HepG2 (cell line): ENCODE measurements around the gene CBR4. TPM values are rescaled to one million over a fixed set of nuclear protein-coding genes. Genes with fewer than 3 reads are reported as not detected.

ENCODE experiments used
- ETV6 ChIP-seq: sonication (generic); formaldehyde crosslinking; conservative IDR thresholded peaks from 2 replicates; pipeline ENCODE4 v1.4.0; 2020; ENCODE audit warnings: missing genetic modification reagents
- GATA4 ChIP-seq: sonication (generic); IDR thresholded peaks from 2 replicates; pipeline ENCODE4 v1.6.1; 2016; ENCODE audit warnings: antibody characterized with exemption, low read depth, borderline replicate concordance
- GPN1 ChIP-seq: sonication (generic); formaldehyde crosslinking; IDR thresholded peaks from 2 replicates; pipeline ENCODE4 v1.5.1; 2020; ENCODE audit warnings: missing genetic modification reagents, borderline replicate concordance
- HHEX ChIP-seq: IDR thresholded peaks from 2 replicates; pipeline ENCODE4 v1.6.1; 2016; ENCODE audit warnings: control low read depth
- HNRNPUL1 ChIP-seq: fragments of 200-400 bp; formaldehyde crosslinking; IDR thresholded peaks from 2 replicates; pipeline ENCODE4 v1.6.1; 2017; ENCODE audit warnings: low read depth, mild to moderate bottlenecking, low read length, moderate library complexity
- HOXA7 ChIP-seq: sonication (generic); formaldehyde crosslinking; IDR thresholded peaks from 2 replicates; pipeline ENCODE4 v1.8.1; 2022; ENCODE audit warnings: mild to moderate bottlenecking, missing genetic modification reagents, moderate library complexity
- IRF2 ChIP-seq: IDR thresholded peaks from 2 replicates; pipeline ENCODE4 v1.6.1; 2018; ENCODE audit warnings: missing genetic modification reagents, missing compliant biosample characterization
- MEIS2 ChIP-seq: sonication (generic); formaldehyde crosslinking; IDR thresholded peaks from 2 replicates; pipeline ENCODE4 v1.9.0; 2021; ENCODE audit warnings: mild to moderate bottlenecking, missing genetic modification reagents
- MYC ChIP-seq: sonication (generic); formaldehyde crosslinking; IDR thresholded peaks from 2 replicates; pipeline ENCODE4 v1.9.0; 2021; ENCODE audit warnings: missing genetic modification reagents, borderline replicate concordance
- NFE2 ChIP-seq: sonication (generic); formaldehyde crosslinking; IDR thresholded peaks from 2 replicates; pipeline ENCODE4 v1.4.0; 2020; ENCODE audit warnings: missing genetic modification reagents
- NFIB ChIP-seq: sonication (generic); formaldehyde crosslinking; IDR thresholded peaks from 2 replicates; pipeline ENCODE4 v1.9.0; 2021; ENCODE audit warnings: missing genetic modification reagents, mild to moderate bottlenecking, borderline replicate concordance
- NFKB2 ChIP-seq: sonication (generic); formaldehyde crosslinking; IDR thresholded peaks from 2 replicates; pipeline ENCODE4 v1.4.0; 2020; ENCODE audit warnings: missing genetic modification reagents, borderline replicate concordance
- NFYC ChIP-seq: IDR thresholded peaks from 2 replicates; pipeline ENCODE4 v1.6.1; 2016; ENCODE audit warnings: missing genetic modification reagents, missing compliant biosample characterization
- REXO4 ChIP-seq: sonication (generic); formaldehyde crosslinking; IDR thresholded peaks from 2 replicates; pipeline ENCODE4 v1.8.0; 2022; ENCODE audit warnings: missing genetic modification reagents, mild to moderate bottlenecking, borderline replicate concordance
- ZBTB42 ChIP-seq: sonication (generic); formaldehyde crosslinking; IDR thresholded peaks from 2 replicates; pipeline ENCODE4 v1.5.0; 2020; ENCODE audit warnings: mild to moderate bottlenecking, missing genetic modification reagents
- ZFP36L2 ChIP-seq: sonication (generic); formaldehyde crosslinking; IDR thresholded peaks from 2 replicates; pipeline ENCODE4 v1.4.0; 2020; ENCODE audit warnings: missing genetic modification reagents
- ZKSCAN1 ChIP-seq: fragments of 150-350 bp; IDR thresholded peaks from 2 replicates; pipeline ENCODE4 v1.6.1; 2014; ENCODE audit warnings: low read length
- ZNF235 ChIP-seq: sonication (generic); formaldehyde crosslinking; IDR thresholded peaks from 2 replicates; pipeline ENCODE4 v1.8.1; 2023; ENCODE audit warnings: mild to moderate bottlenecking, missing genetic modification reagents, borderline replicate concordance
- ZNF260 ChIP-seq: sonication (generic); formaldehyde crosslinking; IDR thresholded peaks from 2 replicates; pipeline ENCODE4 v1.4.0; 2020; ENCODE audit warnings: missing genetic modification reagents, low read depth, mild to moderate bottlenecking, borderline replicate concordance
- ZNF432 ChIP-seq: sonication (generic); formaldehyde crosslinking; IDR thresholded peaks from 2 replicates; pipeline ENCODE4 v1.5.0; 2020; ENCODE audit warnings: missing genetic modification reagents, mild to moderate bottlenecking, borderline replicate concordance
- ZNF468 ChIP-seq: sonication (generic); formaldehyde crosslinking; IDR thresholded peaks from 2 replicates; pipeline ENCODE4 v1.8.0; 2022; ENCODE audit warnings: mild to moderate bottlenecking, moderate library complexity, missing genetic modification reagents
- ZNF563 ChIP-seq: sonication (generic); formaldehyde crosslinking; IDR thresholded peaks from 2 replicates; pipeline ENCODE4 v1.8.0; 2022; ENCODE audit warnings: mild to moderate bottlenecking, moderate library complexity, missing genetic modification reagents
- ZNF703 ChIP-seq: sonication (generic); formaldehyde crosslinking; IDR thresholded peaks from 2 replicates; pipeline ENCODE4 v1.5.1; 2020; ENCODE audit warnings: missing genetic modification reagents, mild to moderate bottlenecking, moderate library complexity, borderline replicate concordance
- ZNF746 ChIP-seq: sonication (generic); formaldehyde crosslinking; IDR thresholded peaks from 2 replicates; pipeline ENCODE4 v1.8.0; 2022; ENCODE audit warnings: mild to moderate bottlenecking, missing genetic modification reagents
- polyA plus RNA-seq, 8 experiments: library from polyadenylated mRNA; depleted of rRNA in 3 of 8; stranded (reverse) in 7 of 8; unstranded in 1 of 8; fragments of >200 nt; fragmentation: Illumina TruSeq in 4 of 8; extraction: Trizol in 4 of 8; gene quantifications; 2 replicates each; pipeline versions ENCODE4 v1.2.1 to v1.2.3, GENCODE V29; 2011 to 2016; ENCODE audit warnings: low read depth in 4 of 8, missing spikeins in 1 of 8, mixed read lengths in 1 of 8; ENCODE audit not compliant: insufficient read depth in 1 of 8
- total RNA-seq, 5 experiments: library from RNA; depleted of rRNA; stranded (reverse); fragments of >200 nt; fragmentation: Illumina TruSeq; extraction: Trizol; gene quantifications; 2 replicates each; pipeline ENCODE4 v1.2.3, GENCODE V29; 2016; ENCODE audit warnings: low read depth in 1 of 5
- TF ChIP-seq, protein P1 (sequence below): sonication (generic); formaldehyde crosslinking; IDR thresholded peaks from 2 replicates; pipeline ENCODE4 v1.5.0; 2020; ENCODE audit warnings: missing genetic modification reagents
- TF ChIP-seq, protein P2 (sequence below): sonication (generic); formaldehyde crosslinking; conservative IDR thresholded peaks from 2 replicates; pipeline ENCODE4 v1.8.0; 2022; ENCODE audit warnings: missing genetic modification reagents
- TF ChIP-seq, protein P3 (sequence below): sonication (generic); formaldehyde crosslinking; IDR thresholded peaks from 2 replicates; pipeline ENCODE4 v1.8.0; 2022; ENCODE audit warnings: mild to moderate bottlenecking, missing genetic modification reagents, borderline replicate concordance

Gene CBR4
- total and polyA plus RNA-seq, 2 of the 13 experiments (the other 11 are each of a cell fraction or from before 2014, with no cell fraction given), result 7.3 to 20.7 TPM

DNA sequence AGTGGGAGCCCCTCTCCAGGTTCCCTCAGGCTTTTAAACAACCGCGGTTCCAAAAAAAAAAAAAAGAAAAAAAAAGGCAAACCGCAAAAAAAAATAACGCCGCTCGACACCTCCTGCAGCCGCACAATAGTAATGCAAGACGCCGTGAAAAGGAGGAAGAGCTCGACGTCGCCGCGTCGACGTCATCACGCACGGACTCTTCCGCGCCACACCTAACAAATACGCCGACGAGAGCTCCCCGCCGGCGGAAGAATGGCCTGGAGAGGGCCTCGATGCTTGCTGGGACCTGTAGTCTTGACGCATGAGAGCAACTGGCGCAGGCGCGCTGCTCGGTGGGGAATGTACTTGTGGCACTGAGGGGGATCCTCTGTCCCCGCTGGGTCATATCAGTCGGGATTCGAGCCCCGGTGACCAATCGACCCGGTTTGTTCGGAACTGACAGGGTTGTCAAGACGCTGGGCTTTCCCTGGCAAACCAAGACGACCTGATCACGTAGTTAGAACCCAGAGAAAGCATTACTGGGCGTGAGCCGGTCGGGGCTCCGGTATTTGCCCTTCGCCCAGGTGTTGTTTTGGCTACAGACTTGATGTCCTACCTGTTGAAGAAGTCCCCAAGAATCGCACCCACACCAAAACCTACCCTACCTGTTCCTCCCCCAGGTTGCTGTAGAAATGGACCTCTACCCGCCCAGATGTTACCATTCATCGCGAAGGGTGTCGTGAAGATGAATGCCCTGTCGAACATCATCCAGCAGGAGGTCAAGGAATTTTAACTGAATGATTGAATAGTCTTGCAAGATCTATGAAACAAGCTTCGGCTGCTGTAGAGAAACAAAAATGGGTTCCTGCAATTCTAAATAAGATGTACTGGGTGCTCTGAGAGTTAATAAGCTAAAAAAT is at the start of gene CBR4 (continued):
- TF ChIP-seq MEIS2 (CRISPR knock-in tag) (no peak), GATA4 (peak; percentile 59; the same call in 1 of the 2 replicates), HOXA7 (CRISPR knock-in tag) (no peak), ZNF468 (no peak), ZNF563 (CRISPR knock-in tag) (no peak; the same call in 1 of the 2 replicates), ETV6 (no peak), MYC (peak; percentile 21; the same call in 1 of the 2 replicates), NFKB2 (peak; percentile 20; the same call in 1 of the 2 replicates), ZNF432 (CRISPR knock-in tag) (no peak), NFYC (CRISPR knock-in tag) (peak; percentile 38; the same call in 1 of the 2 replicates), ZKSCAN1 (no peak), IRF2 (CRISPR knock-in tag) (peak; percentile 74; the same call in 1 of the 2 replicates), REXO4 (CRISPR knock-in tag) (no peak), ZNF235 (CRISPR knock-in tag) (0 out of 2 replicates have a peak, but pooled peaks have one; percentile 15), ZNF703 (CRISPR knock-in tag) (no peak), HNRNPUL1 (no peak), HHEX (CRISPR knock-in tag) (no peak), ZFP36L2 (no peak), ZNF260 (no peak), GPN1 (CRISPR knock-in tag) (no peak), ZNF746 (CRISPR knock-in tag) (no peak), NFE2 (no peak), ZBTB42 (CRISPR knock-in tag) (no peak), NFIB (no peak)
- TF ChIP-seq, protein P1, sequence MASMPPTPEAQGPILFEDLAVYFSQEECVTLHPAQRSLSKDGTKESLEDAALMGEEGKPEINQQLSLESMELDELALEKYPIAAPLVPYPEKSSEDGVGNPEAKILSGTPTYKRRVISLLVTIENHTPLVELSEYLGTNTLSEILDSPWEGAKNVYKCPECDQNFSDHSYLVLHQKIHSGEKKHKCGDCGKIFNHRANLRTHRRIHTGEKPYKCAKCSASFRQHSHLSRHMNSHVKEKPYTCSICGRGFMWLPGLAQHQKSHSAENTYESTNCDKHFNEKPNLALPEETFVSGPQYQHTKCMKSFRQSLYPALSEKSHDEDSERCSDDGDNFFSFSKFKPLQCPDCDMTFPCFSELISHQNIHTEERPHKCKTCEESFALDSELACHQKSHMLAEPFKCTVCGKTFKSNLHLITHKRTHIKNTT (CRISPR knock-in tag), result no peak
- TF ChIP-seq, protein P2, sequence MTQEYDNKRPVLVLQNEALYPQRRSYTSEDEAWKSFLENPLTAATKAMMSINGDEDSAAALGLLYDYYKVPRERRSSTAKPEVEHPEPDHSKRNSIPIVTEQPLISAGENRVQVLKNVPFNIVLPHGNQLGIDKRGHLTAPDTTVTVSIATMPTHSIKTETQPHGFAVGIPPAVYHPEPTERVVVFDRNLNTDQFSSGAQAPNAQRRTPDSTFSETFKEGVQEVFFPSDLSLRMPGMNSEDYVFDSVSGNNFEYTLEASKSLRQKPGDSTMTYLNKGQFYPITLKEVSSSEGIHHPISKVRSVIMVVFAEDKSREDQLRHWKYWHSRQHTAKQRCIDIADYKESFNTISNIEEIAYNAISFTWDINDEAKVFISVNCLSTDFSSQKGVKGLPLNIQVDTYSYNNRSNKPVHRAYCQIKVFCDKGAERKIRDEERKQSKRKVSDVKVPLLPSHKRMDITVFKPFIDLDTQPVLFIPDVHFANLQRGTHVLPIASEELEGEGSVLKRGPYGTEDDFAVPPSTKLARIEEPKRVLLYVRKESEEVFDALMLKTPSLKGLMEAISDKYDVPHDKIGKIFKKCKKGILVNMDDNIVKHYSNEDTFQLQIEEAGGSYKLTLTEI (CRISPR knock-in tag), result no peak
- TF ChIP-seq, protein P3, sequence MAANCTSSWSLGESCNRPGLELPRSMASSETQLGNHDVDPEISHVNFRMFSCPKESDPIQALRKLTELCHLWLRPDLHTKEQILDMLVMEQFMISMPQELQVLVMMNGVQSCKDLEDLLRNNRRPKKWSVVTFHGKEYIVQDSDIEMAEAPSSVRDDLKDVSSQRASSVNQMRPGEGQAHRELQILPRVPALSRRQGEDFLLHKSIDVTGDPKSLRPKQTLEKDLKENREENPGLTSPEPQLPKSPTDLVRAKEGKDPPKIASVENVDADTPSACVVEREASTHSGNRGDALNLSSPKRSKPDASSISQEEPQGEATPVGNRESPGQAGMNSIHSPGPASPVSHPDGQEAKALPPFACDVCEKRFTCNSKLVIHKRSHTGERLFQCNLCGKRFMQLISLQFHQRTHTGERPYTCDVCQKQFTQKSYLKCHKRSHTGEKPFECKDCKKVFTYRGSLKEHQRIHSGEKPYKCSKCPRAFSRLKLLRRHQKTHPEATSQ (CRISPR knock-in tag), result no peak; the same call in 1 of the 2 replicates
